ENCODE measurements around the gene KIF3B. TPM values are rescaled to one million over a fixed set of nuclear protein-coding genes. Genes with fewer than 3 reads are reported as not detected.
"Not testable (repeated sequence)": the region's sequence is repeated elsewhere in the genome, so short reads cannot be mapped to it uniquely, and the experiment has no call there.

KIF3B gene
- total RNA-seq, 1 experiment from 2014 or later, result 52.3 TPM

- BruUV-seq (replicated peaks), result no TSS peak
- POLR2A ChIA-PET (ENCODE audit: unreplicated experiment), result no interaction called here
These were observed 5.8 kb upstream of the KIF3B start for GRCh38 chr20:32271620-32272019.

GRCh38 chr20:32274359-32274758 is 3.1 kb upstream of the KIF3B start:
- H3F3A ChIP-seq (ENCODE audit: insufficient read depth, low read depth), result peaks cover 8% of the 10 kb centered on the region; the same call in 1 of the 2 replicates
- ChIA-PET CTCF (no interaction called here), POLR2A (ENCODE audit: unreplicated experiment) (no interaction called here)
- no peaks in the 10 kb centered on the region for H3K36me3 ChIP-seq (ENCODE audit: low read depth)
- TF ChIP-seq CTCF (conservative IDR thresholded peaks at IDR 0.05) (no peak), EZH2 (IDR thresholded peaks at IDR 0.05; ENCODE audit: low read depth) (no peak)
- no TSS peak for BruUV-seq (replicated peaks)
- no peak overlapping the region for H3K4me2 ChIP-seq
- intact Hi-C loops (cut with micrococcal nuclease; ENCODE audit: unreplicated experiment), result no loop called here
- no peak overlapping the region for H2AFZ ChIP-seq
- H3K9me2 ChIP-seq (ENCODE audit: insufficient read depth), result no peaks in the 10 kb centered on the region
- no peak overlapping the region for H3K4me3 ChIP-seq
- peaks cover 7% of the 10 kb centered on the region; the same call in 1 of the 2 replicates for H3K4me1 ChIP-seq (replicated peaks; ENCODE audit: insufficient read depth)
- H3K9me3 ChIP-seq (ENCODE audit: insufficient read depth, low read depth), result no peaks in the 10 kb centered on the region
- H3K27me3 ChIP-seq (ENCODE audit: insufficient read depth, low read depth), result no peaks in the 10 kb centered on the region
- no peak overlapping the region for H3K27ac ChIP-seq
- DNase-seq, result no peak
- no peaks in the 10 kb centered on the region for H4K20me1 ChIP-seq (ENCODE audit: insufficient read depth)
- H3K79me2 ChIP-seq (ENCODE audit: low read depth), result peaks cover 17% of the 10 kb centered on the region

More at GRCh38 chr20:32271620-32272019, 5.8 kb upstream of the KIF3B start:
- Histone ChIP-seq H3K9me3 (ENCODE audit: insufficient read depth, low read depth) (no peaks in the 10 kb centered on the region), H3F3A (ENCODE audit: insufficient read depth, low read depth) (peaks cover 8% of the 10 kb centered on the region; the same call in 1 of the 2 replicates), H3K36me3 (ENCODE audit: low read depth) (no peaks in the 10 kb centered on the region), H3K79me2 (ENCODE audit: low read depth) (no peaks in the 10 kb centered on the region), H3K27me3 (ENCODE audit: insufficient read depth, low read depth) (no peaks in the 10 kb centered on the region), H4K20me1 (ENCODE audit: insufficient read depth) (no peaks in the 10 kb centered on the region), H3K4me3 (no peak overlapping the region), H3K27ac (no peak overlapping the region), H3K4me2 (no peak overlapping the region), H3K4me1 (replicated peaks; ENCODE audit: insufficient read depth) (no peaks in the 10 kb centered on the region), H3K9me2 (ENCODE audit: insufficient read depth) (no peaks in the 10 kb centered on the region), H2AFZ (no peak overlapping the region)
- CTCF ChIA-PET, result no interaction called here
- intact Hi-C loops (cut with micrococcal nuclease; ENCODE audit: unreplicated experiment), result no loop called here
- no peak for DNase-seq
- no peak for TF ChIP-seq CTCF (conservative IDR thresholded peaks at IDR 0.05)
- no peak for TF ChIP-seq EZH2 (IDR thresholded peaks at IDR 0.05; ENCODE audit: low read depth)

GRCh38 chr20:32275163-32275562 is 2.3 kb upstream of the KIF3B start:
- H2AFZ ChIP-seq; H3K9me2 ChIP-seq (ENCODE audit: insufficient read depth); BruUV-seq (replicated peaks); H3K4me3 ChIP-seq; H3K9me3 ChIP-seq (ENCODE audit: insufficient read depth, low read depth); H3K27ac ChIP-seq; H4K20me1 ChIP-seq (ENCODE audit: insufficient read depth); POLR2A ChIA-PET (ENCODE audit: unreplicated experiment); H3K27me3 ChIP-seq (ENCODE audit: insufficient read depth, low read depth); H3K4me2 ChIP-seq; H3F3A ChIP-seq (ENCODE audit: insufficient read depth, low read depth); DNase-seq; H3K4me1 ChIP-seq (replicated peaks; ENCODE audit: insufficient read depth); CTCF ChIA-PET; H3K36me3 ChIP-seq (ENCODE audit: low read depth): not testable (repeated sequence)
- intact Hi-C loops (cut with micrococcal nuclease; ENCODE audit: unreplicated experiment), result loop anchor here (5.0 kb wide), 3 partner anchors 57 to 82 kb away; partner anchors contain the start of genes ASXL1, PLAGL2 and POFUT1
- peaks cover 24% of the 10 kb centered on the region for H3K79me2 ChIP-seq (ENCODE audit: low read depth)

GRCh38 chr20:32278199-32278643 is 770 bp downstream of the KIF3B start:
- Histone ChIP-seq H4K20me1 (ENCODE audit: insufficient read depth) (no peaks in the 10 kb centered on the region), H2AFZ (peak overlapping the region; percentile 99), H3K4me2 (peak overlapping the region; percentile 87), H3K4me1 (replicated peaks; ENCODE audit: insufficient read depth) (peaks cover 7% of the 10 kb centered on the region; the same call in 1 of the 2 replicates), H3K27ac (no peak overlapping the region), H3K36me3 (ENCODE audit: low read depth) (no peaks in the 10 kb centered on the region), H3K79me2 (ENCODE audit: low read depth) (peaks cover 24% of the 10 kb centered on the region), H3K4me3 (peak overlapping the region; percentile 98), H3F3A (ENCODE audit: insufficient read depth, low read depth) (peaks cover 8% of the 10 kb centered on the region; the same call in 1 of the 2 replicates), H3K9me3 (ENCODE audit: insufficient read depth, low read depth) (no peaks in the 10 kb centered on the region), H3K9me2 (ENCODE audit: insufficient read depth) (no peaks in the 10 kb centered on the region), H3K27me3 (ENCODE audit: insufficient read depth, low read depth) (no peaks in the 10 kb centered on the region)
- ChIA-PET POLR2A (ENCODE audit: unreplicated experiment) (no interaction called here), CTCF (no interaction called here)
- TF ChIP-seq EZH2 (IDR thresholded peaks at IDR 0.05; ENCODE audit: low read depth) (no peak), CTCF (conservative IDR thresholded peaks at IDR 0.05) (no peak)
- intact Hi-C loops (cut with micrococcal nuclease; ENCODE audit: unreplicated experiment), result loop anchor here (5.0 kb wide), 3 partner anchors 54 to 79 kb away; partner anchors contain the start of genes ASXL1, PLAGL2 and POFUT1
- no TSS peak for BruUV-seq (replicated peaks)
- DNase-seq, result no peak
